Upper lobe of left lung (tissue), 6 donors: Measurements from ENCODE around the gene TBX15. TPM values are rescaled to one million over a fixed set of nuclear protein-coding genes. Genes with fewer than 3 reads are reported as not detected.

ENCODE experiments used
- ATAC-seq, 2 donors: fragments of 200-7000 bp; cut with Tn5 transposase; one replicate each; pipeline ENCODE4 v1.9.1; 2022; ENCODE audit warnings: mild to moderate bottlenecking in 2 of 2, moderate library complexity in 2 of 2; ENCODE audit not compliant: low FRiP score in 2 of 2
- DNase-seq, 2 donors: peaks; one replicate each; pipeline ENCODE4 v3.0.0-alpha.2; 2019 to 2020
- H3K27ac ChIP-seq, 4 donors: fragments of 200-600 bp; sonication (generic); one replicate each; pipeline ENCODE4 v1.5.1; 2016 to 2019
- H3K27me3 ChIP-seq, 4 donors: fragments of 200-600 bp; sonication (generic); one replicate each; pipeline ENCODE4 v1.5.1; 2017 to 2019
- H3K36me3 ChIP-seq, 4 donors: fragments of 200-600 bp; sonication (generic); one replicate each; pipeline ENCODE4 v1.5.1; 2016 to 2019
- H3K4me1 ChIP-seq, 4 donors: fragments of 200-600 bp; sonication (generic); one replicate each; pipeline ENCODE4 v1.5.1; 2018 to 2019
- H3K4me3 ChIP-seq, 4 donors: fragments of 200-600 bp; sonication (generic); one replicate each; pipeline ENCODE4 v1.5.1; 2017 to 2019; ENCODE audit warnings: mild to moderate bottlenecking in 2 of 4, moderate library complexity in 1 of 4
- H3K9me3 ChIP-seq, 4 donors: fragments of 200-600 bp; sonication (generic); one replicate each; pipeline ENCODE4 v1.5.1; 2018 to 2019
- CTCF ChIP-seq, 6 experiments: fragments of 450-650 bp in 4 of 6; fragments of 200-600 bp in 2 of 6; sonication (generic) in 2 of 6; IDR thresholded peaks; one replicate each; pipeline ENCODE4 v1.5.1; 2016 to 2019; ENCODE audit warnings: antibody characterized with exemption in 6 of 6
- EP300 ChIP-seq, 4 donors: sonication (generic); formaldehyde crosslinking; IDR thresholded peaks; one replicate each; pipeline ENCODE4 v1.5.1; 2017; ENCODE audit warnings: antibody characterized with exemption in 4 of 4, control low read depth in 2 of 4
- POLR2A ChIP-seq, 4 donors: fragments of 450-650 bp; IDR thresholded peaks; one replicate each; pipeline ENCODE4 v1.5.1; 2016 to 2017; ENCODE audit warnings: antibody characterized with exemption in 4 of 4, mild to moderate bottlenecking in 2 of 4
- POLR2AphosphoS5 ChIP-seq, 2 donors: sonication (generic); formaldehyde crosslinking; IDR thresholded peaks; one replicate each; pipeline ENCODE4 v1.5.1; 2017; ENCODE audit warnings: antibody characterized with exemption in 2 of 2
- WGBS, 2 donors: methylation state at CpG; one replicate each; pipeline ENCODE4 v1.1.5; 2017 to 2018; 5-methylcytosine and 5-hydroxymethylcytosine counted together
- total RNA-seq, 6 donors: library from RNA; depleted of rRNA in 4 of 6; stranded (reverse); fragments of >200 nt in 4 of 6; gene quantifications; one replicate each; pipeline versions ENCODE4 v1.1.0 to v1.2.1, GENCODE V29; 2016 to 2021
- donor health status: DM: no; HTN: no; CAD: no; lungs with moderate emphysema.
- donor health status: DM: no; HTN: yes; CAD: no; lungs with severe emphysema.

Gene TBX15
- total RNA-seq, result 1 to 10 TPM in 1 of 6 donors, under 1 TPM in 4, not detected in 1; 0.13 to 1.2 (median 0.39) TPM

GRCh38 chr1:118988186-118989005 lies at the start of gene TBX15:
TBX15 (minus strand) TSS chr1:118988343; CDS start chr1:118987795, 548 bp downstream.
- peaks cover 21 to 53% (median 28%) of the 10 kb centered on the region in 4 donors for H3K4me1 ChIP-seq
- no peaks in the 10 kb centered on the region for H3K9me3 ChIP-seq
- peak within 1 kb of the TSS in 3 of 4 donors; percentile 24 to 36 (median 33) for H3K4me3 ChIP-seq
- DNase-seq (peak in 1 of 2 donors; percentile 74), ATAC-seq (no peak)
- 14 to 15% methylated on average over 28 to 31 of the region's 31 CpGs for WGBS, 2 donors
- peaks cover 2 to 94% (median 54%) of the 10 kb centered on the region in 4 donors for H3K27me3 ChIP-seq
- no peak for TF ChIP-seq EP300 (IDR thresholded peaks at IDR 0.05)
- TF ChIP-seq CTCF (IDR thresholded peaks at IDR 0.05), result no peak
- no peak for TF ChIP-seq POLR2AphosphoS5 (IDR thresholded peaks at IDR 0.05)
- no peak for TF ChIP-seq POLR2A (IDR thresholded peaks at IDR 0.05)
- no peaks in the 10 kb centered on the region for H3K36me3 ChIP-seq
- peak within 1 kb of the TSS in 2 of 4 donors; percentile 9 to 26 for H3K27ac ChIP-seq

- no peaks in the 10 kb centered on the region for H3K9me3 ChIP-seq
- no peaks in the 10 kb centered on the region for H3K27me3 ChIP-seq
- no peak overlapping the region for H3K27ac ChIP-seq
- ATAC-seq (no peak), DNase-seq (no peak)
- TF ChIP-seq POLR2A (IDR thresholded peaks at IDR 0.05) (no peak), CTCF (IDR thresholded peaks at IDR 0.05) (no peak), EP300 (IDR thresholded peaks at IDR 0.05) (no peak)
- no peak overlapping the region for H3K4me3 ChIP-seq
- H3K36me3 ChIP-seq, result peaks cover 0 to 31% (median 14%) of the 10 kb centered on the region in 4 donors
- H3K4me1 ChIP-seq, result no peaks in the 10 kb centered on the region
Observed at GRCh38 chr1:119034359-119034758, 46.2 kb upstream of the TBX15 start.

- Histone ChIP-seq H3K36me3 (peaks cover 0 to 31% (median 14%) of the 10 kb centered on the region in 4 donors), H3K27ac (no peak overlapping the region), H3K27me3 (no peaks in the 10 kb centered on the region), H3K9me3 (no peaks in the 10 kb centered on the region), H3K4me3 (no peak overlapping the region), H3K4me1 (no peaks in the 10 kb centered on the region)
- no peak for TF ChIP-seq EP300 (IDR thresholded peaks at IDR 0.05)
- no peak for ATAC-seq
- DNase-seq, result peak in 1 of 2 donors; percentile 75
- WGBS, 2 donors, result 97 to 98% methylated on average over 22 of the region's 22 CpGs
Observed at GRCh38 chr1:119032986-119033385, 44.8 kb upstream of the TBX15 start.

- Histone ChIP-seq H3K27ac (no peak overlapping the region), H3K27me3 (no peaks in the 10 kb centered on the region), H3K4me3 (no peak overlapping the region), H3K9me3 (no peaks in the 10 kb centered on the region), H3K4me1 (no peaks in the 10 kb centered on the region), H3K36me3 (peaks cover 0 to 19% (median 8%) of the 10 kb centered on the region in 4 donors)
- DNase-seq (no peak), ATAC-seq (no peak)
- 81 to 92% methylated on average over 1 of the region's 1 CpG for WGBS, 2 donors
- TF ChIP-seq EP300 (IDR thresholded peaks at IDR 0.05) (no peak), POLR2AphosphoS5 (IDR thresholded peaks at IDR 0.05) (no peak)
Observed at GRCh38 chr1:119027759-119028158, 39.6 kb upstream of the TBX15 start.

GRCh38 chr1:119026956-119027355 lies 38.8 kb upstream of the TBX15 start:
- Histone ChIP-seq H3K9me3 (no peaks in the 10 kb centered on the region), H3K36me3 (peaks cover 0 to 11% (median 3%) of the 10 kb centered on the region in 4 donors), H3K4me3 (no peak overlapping the region), H3K4me1 (no peaks in the 10 kb centered on the region), H3K27ac (no peak overlapping the region), H3K27me3 (no peaks in the 10 kb centered on the region)
- ATAC-seq (no peak), DNase-seq (no peak)
- 77 to 79% methylated on average over 5 of the region's 5 CpGs for WGBS, 2 donors
- no peak for TF ChIP-seq CTCF (IDR thresholded peaks at IDR 0.05)
- TF ChIP-seq EP300 (IDR thresholded peaks at IDR 0.05), result no peak
- TF ChIP-seq POLR2A (IDR thresholded peaks at IDR 0.05), result no peak
- no peak for TF ChIP-seq POLR2AphosphoS5 (IDR thresholded peaks at IDR 0.05)
